OCI-LY3 (cell line): ENCODE results near the gene INF2.

Experiments used
- CTCF ChIP-seq: fragments of 200-600, 300-600 bp; sonication (generic); IDR thresholded peaks from 2 replicates; pipeline ENCODE4 v1.5.1; 2014; ENCODE audit warnings: antibody characterized with exemption, low read length, low read depth
- EZH2phosphoT487 ChIP-seq: fragments of 200-600 bp; shearing (Covaris generic); IDR thresholded peaks from 2 replicates; pipeline ENCODE4 v1.6.1; 2018; ENCODE audit warnings: antibody characterized with exemption, mixed run types, low read depth

- TF ChIP-seq CTCF (no peak), EZH2phosphoT487 (no peak)
Observed at GRCh38 chr14:104754213-104754851, 64.9 kb downstream of the INF2 start.
